ENCODE results near the gene JAGN1.

- TF ChIP-seq CTCF (conservative IDR thresholded peaks at IDR 0.05; ENCODE audit: low read length) (no peak), EZH2phosphoT487 (IDR thresholded peaks at IDR 0.05; ENCODE audit: borderline replicate concordance, low read depth, low read length) (no peak)
Observed at GRCh38 chr3:9883706-9884554, 6.5 kb upstream of the JAGN1 start.

All from OCI-LY7 (cell line).